Left kidney (tissue), 2 donors: Measurements from ENCODE around the gene KCNT1. TPM values are rescaled to one million over a fixed set of nuclear protein-coding genes. Genes with fewer than 3 reads are reported as not detected.

Experiments used
- DNase-seq: peaks from one replicate; pipeline ENCODE4 v3.0.0-alpha.2; 2013
- polyA plus RNA-seq: library from polyadenylated mRNA; unstranded; fragments of 120-200 nt; gene quantifications from one replicate; pipeline ENCODE4 v1.2.1, GENCODE V29; 2013; ENCODE audit not compliant: insufficient read length

Gene KCNT1
- polyA plus RNA-seq, 1 donor: 0.08 TPM

GRCh38 chr9:135797507-135798262 lies 95.7 kb downstream of the KCNT1 start:
- DNase-seq: peak; percentile 10

GRCh38 chr9:135798263-135798585 lies 96.2 kb downstream of the KCNT1 start:
- DNase-seq: no peak

GRCh38 chr9:135799261-135799660 lies 97.3 kb downstream of the KCNT1 start:
- no peak for DNase-seq

GRCh38 chr9:135801070-135801469 lies 99.1 kb downstream of the KCNT1 start:
- DNase-seq: no peak

DNA sequence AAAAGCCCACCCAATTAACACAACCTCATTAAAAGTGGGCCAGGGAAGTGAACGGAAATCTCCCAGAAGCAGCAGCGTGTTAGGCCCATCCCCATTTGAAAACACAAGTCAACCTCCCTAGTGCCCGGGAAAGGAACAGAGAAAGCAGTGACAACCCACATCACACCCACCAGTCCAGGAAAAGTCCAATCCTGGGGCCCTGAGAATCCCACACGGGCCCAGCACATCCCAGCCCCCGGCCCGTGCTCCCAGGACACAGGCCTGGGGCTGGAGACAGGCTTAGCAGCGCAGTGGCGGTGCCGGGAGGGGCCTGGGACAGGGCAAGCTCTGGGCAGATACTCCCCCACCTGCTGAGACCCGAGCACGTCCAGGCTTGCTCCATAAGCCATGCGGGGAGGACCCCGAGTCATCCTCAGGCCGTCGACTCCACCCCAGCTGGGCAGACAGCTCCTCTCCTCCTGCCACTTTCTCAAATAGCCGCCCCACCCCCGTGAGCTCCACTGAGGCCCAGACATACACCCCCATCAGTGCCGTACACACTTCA lies 101.0 kb downstream of the KCNT1 start:
- DNase-seq: no peak

GRCh38 chr9:135803441-135803840 lies 101.5 kb downstream of the KCNT1 start:
- no peak for DNase-seq

DNA sequence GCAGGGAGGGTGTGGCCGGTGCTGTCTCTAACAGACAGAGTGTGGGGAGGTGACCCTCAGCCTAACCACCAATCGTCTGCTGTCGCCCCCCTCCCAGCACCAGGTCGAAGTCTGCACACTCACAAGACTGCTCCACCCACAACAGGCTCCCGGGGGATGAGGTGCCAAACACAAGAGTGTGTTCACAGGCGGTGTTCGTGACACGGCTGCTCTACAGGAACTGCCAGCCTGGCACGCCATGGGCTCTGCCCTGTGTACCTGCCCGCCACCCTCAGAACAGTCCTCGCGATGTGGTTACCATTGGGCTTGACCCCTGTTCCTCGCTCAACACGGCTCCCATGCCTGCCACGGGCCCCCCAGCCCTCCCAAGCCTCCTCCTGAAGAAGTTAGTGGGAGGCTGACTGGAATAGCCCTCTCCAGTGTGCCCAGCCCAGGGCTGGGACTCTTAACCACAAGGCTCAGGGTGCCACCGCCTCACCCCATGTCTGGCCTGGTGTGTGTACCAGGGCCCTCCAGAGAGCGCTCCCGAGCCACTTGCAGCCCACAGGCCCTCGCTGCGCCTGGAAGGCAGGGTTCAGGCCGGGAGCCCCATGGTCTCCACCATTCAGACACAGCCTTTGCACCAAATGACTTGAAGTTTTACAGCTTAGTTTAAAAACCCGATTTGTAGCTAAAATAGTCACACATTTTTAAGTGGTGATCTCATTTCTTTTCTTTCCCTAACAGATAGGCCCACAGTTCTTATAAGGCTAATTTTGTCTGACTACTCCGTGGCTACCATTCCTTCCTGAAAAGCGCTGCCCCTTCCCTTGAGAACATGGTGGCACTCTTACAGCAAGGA lies 102.8 kb downstream of the KCNT1 start:
- DNase-seq: no peak

GRCh38 chr9:135805422-135806022 lies 103.5 kb downstream of the KCNT1 start:
- no peak for DNase-seq

GRCh38 chr9:135809166-135809565 lies 107.2 kb downstream of the KCNT1 start:
- DNase-seq: no peak

GRCh38 chr9:135810806-135811575 lies 109.0 kb downstream of the KCNT1 start:
- no peak for DNase-seq

DNA sequence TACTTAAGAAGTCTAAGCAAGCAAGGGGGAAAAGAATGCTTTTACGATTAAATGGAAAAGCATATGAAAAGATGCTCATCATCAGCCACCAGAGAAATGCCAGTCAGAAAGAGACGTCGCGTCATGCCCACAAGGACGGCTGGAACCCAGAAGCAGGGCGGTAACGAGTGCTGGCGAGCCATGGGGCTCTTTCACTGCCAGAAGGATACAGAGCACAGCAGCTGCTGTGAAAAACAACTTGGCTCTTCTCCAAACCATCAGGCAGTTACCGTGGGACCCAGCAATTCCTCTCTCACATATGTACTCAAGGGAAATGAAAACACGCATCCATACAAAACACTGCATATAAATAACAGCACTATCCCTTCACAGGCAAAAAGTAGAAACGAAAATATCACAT lies 109.8 kb downstream of the KCNT1 start:
- DNase-seq: no peak

GRCh38 chr9:135812961-135813360 lies 111.0 kb downstream of the KCNT1 start:
- no peak for DNase-seq

- no peak for DNase-seq
Observed at GRCh38 chr9:135813671-135814290, 111.8 kb downstream of the KCNT1 start.

GRCh38 chr9:135814421-135815095 lies 112.6 kb downstream of the KCNT1 start:
- DNase-seq: no peak

DNA sequence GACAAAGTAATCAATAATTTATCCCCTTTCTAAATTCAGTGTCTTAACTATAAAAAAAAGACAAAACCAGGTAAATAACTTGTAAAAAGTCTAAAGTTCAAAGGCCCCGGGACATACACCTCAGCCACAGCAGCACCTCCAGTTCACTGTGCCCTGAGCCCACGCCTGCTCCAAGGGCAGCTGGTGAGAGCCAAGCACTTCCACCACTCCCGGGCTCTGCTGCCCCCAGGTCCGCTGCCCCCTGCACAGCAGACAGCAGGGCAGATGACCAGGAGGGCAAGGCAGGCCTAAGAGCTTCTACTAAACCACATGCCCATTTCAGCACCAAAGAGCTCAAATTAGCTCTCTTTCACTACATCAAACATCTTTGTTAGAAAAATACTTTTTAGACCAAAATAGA lies 113.4 kb downstream of the KCNT1 start:
- DNase-seq: no peak

DNA sequence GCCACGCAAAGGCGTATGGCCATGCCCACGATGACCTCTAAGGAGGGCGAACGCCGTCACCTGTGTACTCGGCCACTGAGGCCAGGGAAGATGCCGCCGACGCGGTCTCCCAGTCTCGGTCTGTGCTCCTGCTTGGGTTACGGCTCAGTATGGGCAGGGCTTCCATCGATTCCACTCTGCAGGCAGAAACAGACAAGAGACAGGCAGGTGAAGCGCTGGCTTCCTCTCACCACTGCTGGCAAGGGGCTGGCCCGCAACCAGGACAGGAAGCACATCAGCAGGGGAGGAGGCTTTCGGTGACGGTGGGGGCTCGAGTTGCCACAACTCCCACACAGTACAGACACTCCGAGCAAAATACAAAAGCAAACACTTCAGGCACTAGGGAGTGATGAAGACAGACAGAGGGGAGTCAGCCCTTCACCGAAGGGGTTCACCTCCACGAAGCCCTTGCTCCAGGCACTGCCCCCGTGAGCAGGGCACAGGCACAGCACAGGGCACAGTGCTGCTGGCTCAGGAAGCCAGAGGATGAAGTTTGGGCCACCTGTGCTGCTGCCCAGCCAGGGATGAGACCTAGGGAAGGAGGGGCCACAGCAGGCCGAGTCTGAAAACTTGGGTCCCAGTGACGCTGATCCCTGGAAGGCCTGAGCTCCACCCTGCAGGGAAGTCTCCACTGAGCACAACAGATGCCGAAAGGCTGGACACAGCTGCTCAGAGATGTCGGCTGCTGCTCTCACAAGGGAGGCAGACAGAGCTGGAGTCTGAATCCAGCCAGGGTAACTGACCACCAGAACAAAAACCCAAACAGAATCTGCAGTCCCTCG lies 114.1 kb downstream of the KCNT1 start:
- DNase-seq: no peak

GRCh38 chr9:135816651-135816970 lies 114.6 kb downstream of the KCNT1 start:
- no peak for DNase-seq

- no peak for DNase-seq
Observed at GRCh38 chr9:135817951-135818717, 116.1 kb downstream of the KCNT1 start.

DNA sequence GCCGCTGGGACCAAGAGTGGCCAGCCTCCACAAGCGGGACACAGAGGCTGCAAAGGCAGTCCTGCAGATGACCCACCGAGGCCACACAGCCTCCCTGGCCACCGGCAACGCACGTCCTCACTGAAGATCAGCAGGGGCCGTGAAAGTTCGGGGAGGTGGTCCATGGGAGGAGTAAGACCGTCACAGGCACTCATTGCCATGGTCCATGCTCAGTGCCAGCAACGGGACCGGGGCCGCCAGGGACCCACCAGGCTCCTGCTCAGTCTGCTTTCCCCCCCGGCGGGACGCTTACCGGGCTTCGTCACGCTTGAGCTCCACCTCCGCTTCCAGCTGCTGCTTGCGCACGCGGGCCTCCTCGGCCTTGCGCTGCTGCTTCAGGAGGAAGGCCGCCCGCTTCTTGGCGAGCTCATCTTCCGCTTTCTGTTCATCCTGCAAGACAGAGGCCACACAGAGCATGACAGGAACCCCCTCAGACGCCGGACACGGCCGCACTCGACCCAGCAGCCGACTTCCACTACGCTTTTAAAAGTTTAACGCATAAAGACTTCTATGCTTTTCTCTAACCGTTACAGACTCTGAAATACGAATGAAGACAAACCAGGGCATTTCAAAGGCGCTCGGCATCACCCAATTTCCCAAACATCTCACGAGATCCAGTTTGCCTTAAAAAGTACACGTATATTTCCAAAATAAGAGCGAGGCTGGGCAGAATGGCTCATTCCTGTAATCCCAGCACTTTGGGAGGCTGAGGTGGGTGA lies 116.9 kb downstream of the KCNT1 start:
- no peak for DNase-seq
